NCI-H82 treated with DMSO at 0.1 percent for 48 hours (cell line): ENCODE data around the gene MATK.

Experiments used
- DNase-seq: peaks from one replicate; lab custom pipeline; 2025; ENCODE audit not compliant: unreplicated experiment; lab: John Stamatoyannopoulos, UW

The MATK gene, protein sequence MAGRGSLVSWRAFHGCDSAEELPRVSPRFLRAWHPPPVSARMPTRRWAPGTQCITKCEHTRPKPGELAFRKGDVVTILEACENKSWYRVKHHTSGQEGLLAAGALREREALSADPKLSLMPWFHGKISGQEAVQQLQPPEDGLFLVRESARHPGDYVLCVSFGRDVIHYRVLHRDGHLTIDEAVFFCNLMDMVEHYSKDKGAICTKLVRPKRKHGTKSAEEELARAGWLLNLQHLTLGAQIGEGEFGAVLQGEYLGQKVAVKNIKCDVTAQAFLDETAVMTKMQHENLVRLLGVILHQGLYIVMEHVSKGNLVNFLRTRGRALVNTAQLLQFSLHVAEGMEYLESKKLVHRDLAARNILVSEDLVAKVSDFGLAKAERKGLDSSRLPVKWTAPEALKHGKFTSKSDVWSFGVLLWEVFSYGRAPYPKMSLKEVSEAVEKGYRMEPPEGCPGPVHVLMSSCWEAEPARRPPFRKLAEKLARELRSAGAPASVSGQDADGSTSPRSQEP

DNA sequence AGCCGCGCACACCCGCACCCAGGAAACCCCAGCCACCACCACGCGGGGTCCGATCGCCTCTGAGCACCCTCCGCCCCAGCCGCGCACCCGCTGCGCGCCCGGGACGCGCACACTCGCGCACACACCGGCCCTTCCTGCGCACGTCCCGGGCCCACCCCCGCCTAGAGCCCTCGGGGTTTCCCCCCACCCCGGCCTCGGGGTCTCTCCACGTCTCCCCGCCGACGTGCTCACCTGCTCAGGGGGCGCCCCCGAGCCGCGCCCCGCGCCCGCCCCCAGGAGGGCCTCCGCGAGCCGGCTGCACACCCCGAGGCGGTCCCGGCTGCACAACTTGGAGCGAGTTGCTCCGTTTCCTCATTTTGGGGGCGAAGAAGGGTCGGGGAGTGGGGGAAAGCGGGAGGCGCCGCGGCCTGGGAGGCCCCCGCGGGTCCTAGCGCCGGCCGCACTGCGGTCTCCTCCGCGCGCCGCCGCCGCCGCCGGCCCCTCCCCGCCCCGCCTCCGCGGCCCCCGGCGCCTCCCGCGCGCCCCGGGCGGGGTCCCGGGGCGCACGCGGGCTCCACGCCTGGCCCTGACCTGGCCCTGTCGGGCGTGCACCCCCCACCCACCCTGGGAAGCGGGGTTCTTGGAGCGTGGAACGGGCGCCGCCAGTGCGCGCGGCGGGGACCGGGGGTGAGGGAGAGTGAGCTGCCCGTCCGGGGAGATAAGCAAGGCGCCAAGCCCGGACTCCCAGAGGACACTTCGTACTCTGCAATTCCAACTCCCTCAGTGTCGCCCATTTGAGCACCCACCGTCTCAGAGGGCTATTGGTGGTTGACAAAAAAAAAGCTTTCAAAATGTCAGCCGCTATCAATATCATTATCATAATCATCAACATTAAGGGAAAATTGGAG, at the start of gene MATK:
Gene MATK, minus strand, starts transcription at position 444 of the 887 bp plus-strand sequence. CDS start 1,246 bp downstream, outside the sequence.
- no peak for DNase-seq

GRCh38 chr19:3835055-3835435, 48.9 kb upstream of the MATK start:
- no peak for DNase-seq

GRCh38 chr19:3834349-3835054, 48.3 kb upstream of the MATK start:
- DNase-seq = no peak

GRCh38 chr19:3833578-3834348, 47.6 kb upstream of the MATK start:
- DNase-seq = no peak

GRCh38 chr19:3832001-3832400, 45.8 kb upstream of the MATK start:
- no peak for DNase-seq

DNA sequence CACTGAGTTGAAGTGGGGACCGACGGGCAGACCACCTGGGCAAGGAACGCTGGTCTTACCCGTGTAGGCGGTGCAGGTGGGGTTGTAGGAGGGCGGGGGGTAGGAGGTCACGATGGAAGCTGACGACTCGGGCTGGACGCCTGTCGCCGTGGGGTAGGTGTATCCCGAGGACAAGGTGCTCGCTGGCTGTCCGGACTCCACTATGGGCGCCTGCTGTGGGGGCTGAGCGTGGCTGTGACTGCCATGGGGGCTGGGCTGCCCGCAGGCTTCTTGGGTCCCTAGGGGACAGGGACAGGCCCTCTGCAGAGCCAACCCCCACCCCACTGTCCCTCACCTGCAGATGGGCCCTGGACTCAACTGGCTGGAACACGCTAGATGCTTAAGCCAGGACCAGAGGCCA, 45.4 kb upstream of the MATK start:
- DNase-seq = no peak

DNA sequence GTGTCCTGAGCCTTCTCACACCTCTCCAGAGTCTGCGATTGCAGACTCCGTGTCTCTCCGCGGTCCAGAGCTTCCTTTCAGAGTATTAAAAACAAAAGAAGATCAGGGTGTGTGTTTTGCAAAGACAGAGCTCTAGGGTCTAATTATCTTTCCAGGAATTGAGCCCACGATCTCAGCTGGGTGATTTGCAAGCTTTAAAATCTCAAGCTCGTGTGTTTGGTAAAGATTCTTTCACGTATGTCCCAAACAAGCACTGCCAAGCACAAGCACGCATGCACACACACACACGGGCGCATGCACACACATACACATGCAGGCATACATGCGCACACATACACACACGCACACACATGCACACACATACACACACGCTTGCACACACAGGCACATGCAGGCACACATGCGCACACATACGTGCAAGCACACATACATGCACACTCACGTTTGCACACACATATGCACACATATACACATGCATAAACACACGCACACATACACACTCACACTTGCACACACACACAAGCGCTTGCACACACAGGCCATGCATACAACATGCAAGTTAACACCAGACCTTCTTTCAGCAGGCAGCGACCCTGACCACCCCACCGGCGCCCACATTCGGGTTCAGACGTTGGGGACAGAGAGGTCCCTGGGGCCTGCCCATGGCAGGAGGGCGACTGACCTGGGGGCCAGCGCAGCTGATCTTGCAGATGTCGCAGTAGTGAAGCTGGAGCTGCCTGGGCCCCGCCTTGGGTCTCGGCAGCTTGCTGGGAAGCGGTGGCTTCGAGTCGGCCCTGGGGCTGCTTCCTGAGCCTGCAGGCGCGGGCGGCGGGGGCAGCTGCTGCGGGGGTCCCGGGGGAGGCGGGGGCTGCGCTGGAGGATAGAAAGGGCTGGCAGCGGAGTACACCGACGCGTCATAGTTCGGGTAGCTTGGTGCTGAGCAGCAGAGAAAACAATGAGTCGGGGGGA, 44.7 kb upstream of the MATK start:
- DNase-seq = no peak

DNA sequence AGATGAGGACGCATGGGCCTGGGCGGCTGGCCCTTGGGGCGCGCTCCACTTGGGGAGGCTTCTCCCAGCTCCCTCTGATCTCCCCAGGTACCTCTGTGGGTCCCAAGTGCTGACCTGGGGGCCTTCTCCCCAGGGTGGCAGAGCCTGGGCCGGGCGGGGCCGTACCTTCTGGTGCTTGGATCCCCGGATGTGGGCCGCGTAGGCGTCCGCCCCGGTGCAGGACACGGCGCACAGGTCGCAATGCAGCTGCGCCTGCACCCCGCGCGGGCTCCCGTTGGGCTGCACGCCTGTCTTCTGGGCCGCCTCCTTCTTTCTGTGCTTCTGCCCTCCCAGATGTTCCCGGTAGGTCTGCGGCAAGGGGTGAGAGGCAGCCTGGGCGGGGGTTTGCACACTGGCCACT, 41.1 kb upstream of the MATK start:
- DNase-seq = no peak

DNA sequence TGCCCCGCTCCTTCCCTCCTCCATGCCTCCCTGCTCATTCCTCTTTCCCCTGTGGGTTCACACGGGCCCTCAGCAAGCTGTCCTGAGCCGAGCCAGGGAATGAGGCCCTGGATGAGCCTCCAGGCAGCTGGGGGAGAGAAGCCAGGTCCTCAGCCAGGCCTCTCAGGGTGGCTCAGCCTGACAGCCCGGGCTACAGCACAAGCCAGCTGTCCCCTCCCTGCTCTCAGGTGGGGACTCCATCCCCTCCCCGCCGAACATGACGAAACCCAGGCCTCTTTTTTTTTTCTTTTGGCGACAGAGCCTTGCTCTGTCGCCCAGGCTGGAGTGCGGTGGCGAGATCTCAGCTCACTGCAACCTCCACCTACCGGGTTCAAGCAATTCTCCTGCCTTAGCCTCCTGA, 40.0 kb upstream of the MATK start:
- DNase-seq = no peak

- no peak for DNase-seq
Observed at GRCh38 chr19:3825286-3825956, 39.2 kb upstream of the MATK start.

GRCh38 chr19:3823350-3823713, 37.2 kb upstream of the MATK start:
- no peak for DNase-seq

DNA sequence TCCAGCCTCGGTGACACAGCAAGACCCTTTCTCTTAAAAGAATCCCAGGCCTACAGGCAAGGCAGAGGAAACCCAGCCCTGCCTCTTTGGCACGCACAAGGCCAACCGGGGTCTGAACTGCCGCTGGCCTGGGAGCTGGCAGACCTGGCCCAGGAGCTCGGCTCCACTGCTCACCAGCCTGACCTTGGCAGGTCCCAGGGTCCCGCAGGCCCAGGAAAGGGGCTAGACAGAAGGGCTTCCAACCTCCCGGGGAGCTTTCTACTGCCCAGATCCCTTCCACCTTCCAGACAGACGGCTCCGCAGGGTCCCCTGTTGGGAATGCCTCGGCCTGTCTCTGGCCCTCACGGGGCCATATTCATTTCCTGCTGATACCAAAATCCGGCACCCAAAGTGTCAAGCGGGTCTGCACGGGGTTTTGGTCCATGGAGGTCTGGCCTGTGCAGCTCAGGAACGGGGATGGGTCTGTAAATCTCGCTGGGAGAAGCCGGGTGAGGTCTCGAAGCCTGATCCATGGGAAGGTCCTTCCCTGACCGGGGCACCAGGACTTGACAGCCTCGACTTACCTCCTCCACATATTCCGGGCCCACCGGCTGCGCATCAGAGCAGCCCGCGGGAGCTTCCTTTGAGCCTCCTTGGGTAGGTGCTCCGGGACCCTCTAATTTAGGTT, 36.6 kb upstream of the MATK start:
- DNase-seq = no peak

GRCh38 chr19:3821857-3822364, 35.7 kb upstream of the MATK start:
- DNase-seq = no peak

- no peak for DNase-seq
Observed at GRCh38 chr19:3821156-3821555, 35.0 kb upstream of the MATK start.

DNA sequence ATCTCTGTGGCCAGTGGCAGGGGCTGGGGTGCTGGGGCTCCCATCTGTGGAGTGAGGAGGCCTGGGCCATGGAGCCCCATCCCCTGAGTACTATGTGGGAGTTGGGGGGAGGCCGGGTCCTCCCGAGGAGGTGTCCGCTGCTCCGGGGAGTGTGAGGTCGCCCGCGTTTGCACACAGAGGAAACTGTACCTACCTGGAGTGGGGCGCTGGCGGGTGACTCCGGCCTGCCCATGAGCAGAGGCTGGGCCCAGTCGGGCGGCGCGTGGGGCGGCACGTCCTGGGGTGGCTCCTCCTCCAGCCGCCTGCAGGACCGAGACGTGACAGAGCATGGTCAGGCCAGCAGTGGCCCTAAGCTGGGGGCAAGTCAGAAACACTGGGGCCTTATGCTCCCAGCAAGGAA, 33.8 kb upstream of the MATK start:
- no peak for DNase-seq

- DNase-seq = no peak
Observed at GRCh38 chr19:3818918-3819317, 32.7 kb upstream of the MATK start.

DNA sequence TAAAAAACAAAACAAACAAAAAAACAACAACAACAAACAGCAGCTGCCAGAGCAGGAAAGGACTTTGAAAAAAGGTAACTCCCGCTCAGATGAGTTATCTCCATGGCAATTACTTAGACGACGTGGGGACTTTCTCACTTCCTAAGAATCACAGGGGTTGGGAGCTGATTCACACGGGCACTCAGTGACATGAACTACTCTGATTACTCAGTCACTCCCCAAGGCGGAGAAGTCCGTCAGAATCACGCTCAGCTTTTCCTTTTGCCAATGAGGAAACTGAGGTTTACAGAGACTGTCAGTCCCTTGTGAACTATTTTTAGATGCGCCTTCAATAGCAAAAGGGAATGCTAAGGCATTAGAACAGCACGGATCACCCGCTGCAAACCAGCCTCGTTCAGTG, 32.3 kb upstream of the MATK start:
- no peak for DNase-seq

DNA sequence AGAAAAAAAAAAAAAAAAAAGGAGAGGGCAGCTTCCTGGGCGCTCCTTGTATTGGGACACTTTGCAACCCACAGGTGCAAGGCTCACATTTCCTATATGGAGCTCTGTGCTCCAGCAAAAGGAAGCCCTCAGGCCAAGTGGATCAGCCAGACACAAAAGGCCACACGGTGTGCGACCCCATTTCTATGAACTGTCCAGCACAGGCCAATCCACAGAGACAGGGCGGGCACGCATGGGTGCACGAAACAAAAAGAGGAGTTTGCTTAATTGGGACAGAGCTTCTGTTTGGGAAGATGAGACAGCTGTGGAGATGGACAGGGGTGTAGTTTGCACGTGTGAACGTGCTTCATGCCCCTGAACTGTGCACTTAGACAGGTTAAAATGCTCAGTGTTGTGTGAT, 31.6 kb upstream of the MATK start:
- DNase-seq = no peak
